OCI-LY1 (cell line): ENCODE data around the gene ST3GAL2.

Experiments used
- CTCF ChIP-seq: fragments of 200-600 bp; sonication (generic), shearing (Covaris generic); IDR thresholded peaks from 2 replicates; pipeline ENCODE4 v1.5.1; 2017; ENCODE audit warnings: mild to moderate bottlenecking, antibody characterized with exemption, low read length, moderate library complexity, mixed read lengths
- EZH2 ChIP-seq: fragments of 200-600 bp; sonication (generic), shearing (Covaris generic); IDR thresholded peaks from 2 replicates; pipeline ENCODE4 v1.8.0; 2017; ENCODE audit warnings: borderline replicate concordance, mixed run types, mild to moderate bottlenecking, antibody characterized with exemption, low read length, moderate library complexity, mixed read lengths

- TF ChIP-seq CTCF (no peak), EZH2 (no peak)
Observed at GRCh38 chr16:70470141-70470926, 31.4 kb upstream of the ST3GAL2 start.
